HG02759 (cell line): Measurements from ENCODE around the gene ZNF205.
A peak's percentile ranks its signal among the peaks of the same experiment; 100 is the strongest.
"Not testable (repeated sequence)": the region's sequence is repeated elsewhere in the genome, so short reads cannot be mapped to it uniquely, and the experiment has no call there.

Experiments used
- ATAC-seq: cut with Tn5 transposase; IDR thresholded peaks from one replicate; pipeline ENCODE4 v1.9.1; 2021; ENCODE audit warnings: mild to moderate bottlenecking, moderate library complexity; ENCODE audit not compliant: unreplicated experiment

The ZNF205 gene

GRCh38 chr16:3129137-3130131 lies 17.0 kb downstream of the ZNF205 start:
- ATAC-seq: peak; percentile 54

- ATAC-seq: no peak
Observed at GRCh38 chr16:3131755-3132377, 19.5 kb downstream of the ZNF205 start.

- no peak for ATAC-seq
Observed at GRCh38 chr16:3133844-3134243, 21.5 kb downstream of the ZNF205 start.

GRCh38 chr16:3134338-3135125 lies 22.1 kb downstream of the ZNF205 start, which contains the start of gene ZNF213:
ZNF213 (plus strand) TSS chr16:3135029; CDS start chr16:3137281, 2,252 bp downstream.
- ATAC-seq: peak; percentile 90

GRCh38 chr16:3135126-3135715 lies 22.8 kb downstream of the ZNF205 start:
- ATAC-seq: no peak

- no peak for ATAC-seq
Observed at GRCh38 chr16:3137267-3137666, 24.9 kb downstream of the ZNF205 start.

- ATAC-seq: no peak
Observed at GRCh38 chr16:3138342-3138741, 26.0 kb downstream of the ZNF205 start.

DNA sequence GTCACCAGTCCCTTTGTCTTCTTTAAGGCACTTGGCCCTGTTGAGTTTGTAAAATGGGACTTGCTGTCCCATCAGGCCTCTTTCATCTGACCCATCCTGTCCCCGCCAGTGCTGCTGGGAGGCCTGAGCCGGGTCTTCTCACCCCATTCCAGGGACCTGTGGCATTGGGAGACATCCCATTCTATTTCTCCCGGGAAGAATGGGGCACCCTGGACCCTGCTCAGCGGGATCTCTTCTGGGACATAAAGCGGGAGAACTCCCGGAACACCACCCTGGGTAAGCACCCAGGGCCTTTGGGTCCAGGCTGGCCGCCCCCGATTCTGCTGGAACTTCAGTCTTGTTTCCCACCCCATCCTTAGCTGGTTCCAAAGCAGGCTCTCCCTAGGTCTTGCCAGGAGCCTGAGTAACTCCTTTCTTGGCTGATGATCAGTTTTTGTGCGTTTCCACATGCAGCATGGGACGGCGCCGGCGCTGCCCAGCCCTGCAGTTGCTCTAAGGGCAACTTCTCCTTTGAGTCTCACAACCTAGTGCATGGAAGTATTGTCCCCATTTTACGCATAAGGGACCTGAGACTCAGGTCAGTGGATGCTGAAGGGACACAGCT lies 26.5 kb downstream of the ZNF205 start:
- ATAC-seq: no peak

- ATAC-seq: not testable (repeated sequence)
Observed at GRCh38 chr16:3139561-3139960, 27.2 kb downstream of the ZNF205 start.

- no peak for ATAC-seq
Observed at GRCh38 chr16:3140603-3141427, 28.4 kb downstream of the ZNF205 start.

GRCh38 chr16:3141781-3142311 lies 29.5 kb downstream of the ZNF205 start:
- ATAC-seq: no peak

DNA sequence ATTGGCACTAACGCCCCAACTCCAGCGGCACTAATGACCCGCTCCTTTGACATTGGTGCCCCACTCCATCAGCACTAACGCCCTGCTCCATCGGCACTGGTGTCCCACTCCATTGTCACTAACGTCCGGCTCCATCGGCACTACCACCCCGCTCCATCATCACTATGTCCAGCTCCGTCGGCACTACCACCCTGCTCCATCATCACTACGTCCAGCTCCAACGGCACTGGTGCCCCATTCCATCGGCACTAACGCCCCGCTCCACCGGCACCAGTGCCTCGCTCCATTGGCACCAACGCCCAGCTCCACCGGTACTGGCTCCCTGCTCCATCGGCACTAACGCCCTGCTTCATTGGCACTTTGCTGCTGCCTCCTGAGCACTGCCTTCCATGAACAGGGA lies 29.9 kb downstream of the ZNF205 start:
- ATAC-seq: no peak

DNA sequence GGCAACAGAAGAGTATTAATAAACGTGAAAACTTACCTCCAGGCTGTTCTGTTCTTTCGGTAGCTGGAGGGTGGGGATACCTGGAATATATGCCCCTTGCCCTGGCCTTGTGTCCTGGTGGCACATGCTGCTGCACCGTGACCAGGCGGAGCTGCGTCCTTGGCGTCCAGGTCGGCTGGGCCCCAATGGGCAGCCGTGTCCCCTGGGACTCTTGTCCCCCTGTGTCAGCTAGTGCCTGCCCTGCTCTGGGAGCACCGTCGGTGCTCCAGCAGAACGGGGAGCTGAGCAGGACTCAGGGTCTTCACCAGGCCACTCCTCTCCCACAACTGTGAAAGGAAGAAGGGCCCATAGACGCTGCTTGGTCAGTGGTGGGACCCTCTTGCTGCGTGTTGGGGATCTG lies 30.4 kb downstream of the ZNF205 start:
- no peak for ATAC-seq

- no peak for ATAC-seq
Observed at GRCh38 chr16:3143189-3143588, 30.8 kb downstream of the ZNF205 start.

DNA sequence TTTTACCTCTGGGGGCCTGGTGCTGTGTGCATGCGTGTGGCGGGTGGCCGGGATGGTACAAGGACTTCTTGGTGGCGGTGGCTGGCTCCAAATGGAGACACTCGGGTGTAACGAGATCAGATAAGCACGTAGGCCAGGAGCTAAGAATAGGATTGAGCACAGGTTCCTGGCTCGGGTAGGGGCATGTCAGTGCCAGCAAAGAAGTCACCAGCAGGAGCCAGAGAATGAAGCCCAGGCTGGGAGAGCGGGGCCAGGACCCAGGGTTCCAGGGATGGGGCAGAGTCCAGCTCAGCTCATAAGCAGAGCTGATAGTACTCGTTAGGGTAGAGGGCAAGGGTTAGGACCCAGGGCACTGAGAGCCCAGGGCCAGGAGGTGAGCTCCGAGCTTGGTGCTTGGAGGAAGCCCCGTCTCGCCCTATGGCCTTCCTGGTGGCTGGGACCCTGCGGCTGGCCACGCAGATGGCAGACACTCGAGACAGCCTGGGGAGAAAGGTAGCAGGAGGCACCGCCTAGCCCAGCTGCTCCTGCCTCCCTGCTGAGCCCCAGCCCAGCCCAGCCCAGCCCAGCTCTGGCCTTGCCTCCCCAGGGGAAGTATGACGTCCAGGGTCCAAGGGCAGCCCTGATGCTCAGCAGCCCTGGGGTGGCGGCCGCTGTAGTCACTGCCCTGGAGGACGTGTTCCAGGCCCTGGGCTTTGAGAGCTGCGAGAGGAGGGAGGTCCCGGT lies 31.4 kb downstream of the ZNF205 start:
- no peak for ATAC-seq

GRCh38 chr16:3144321-3144983 lies 32.1 kb downstream of the ZNF205 start:
- ATAC-seq: no peak

GRCh38 chr16:3145151-3145550 lies 32.8 kb downstream of the ZNF205 start:
- ATAC-seq: no peak

- no peak for ATAC-seq
Observed at GRCh38 chr16:3145660-3146059, 33.3 kb downstream of the ZNF205 start.
